Bronchial epithelial cell (primary cell): ENCODE data around the gene HCN2. TPM values are rescaled to one million over a fixed set of nuclear protein-coding genes. Genes with fewer than 3 reads are reported as not detected.

Experiments
- DNase-seq: peaks from one replicate; pipeline ENCODE4 v3.0.0-alpha.2; 2010; ENCODE audit warnings: low read depth
- FAIRE-seq: peaks from 2 replicates; lab custom pipeline; 2011; peaks lifted over from hg19 to GRCh38; lab: Jason Lieb, UNC
- H3K27me3 ChIP-seq: 2 replicates; pipeline ENCODE4 v1.5.1; 2011; ENCODE audit warnings: low read length; ENCODE audit not compliant: control insufficient read depth, insufficient read depth
- H3K36me3 ChIP-seq: 2 replicates; pipeline ENCODE4 v1.5.1; 2011; ENCODE audit warnings: low read length; ENCODE audit not compliant: control insufficient read depth, insufficient read depth
- H3K4me3 ChIP-seq: 2 replicates; pipeline ENCODE4 v1.5.1; 2011; ENCODE audit warnings: mild to moderate bottlenecking, low read depth, low read length, control low read depth
- total RNA-seq: library from RNA; depleted of rRNA; stranded (reverse); fragments of >200 nt; gene quantifications from 2 replicates; pipeline ENCODE4 v1.2.1, GENCODE V29; 2014
- TF ChIP-seq, protein P1 (sequence below): IDR thresholded peaks from 2 replicates; pipeline ENCODE4 v1.5.1; 2011; ENCODE audit warnings: mild to moderate bottlenecking, moderate library complexity, low read length, control low read depth, inconsistent platforms; ENCODE audit not compliant: insufficient read depth, severe bottlenecking

The HCN2 gene
- total RNA-seq, 1 donor from 2014 or later = under 0.01 TPM

GRCh38 chr19:642767-643727, 53.4 kb downstream of the HCN2 start:
- H3K27me3 ChIP-seq = no peaks in the 10 kb centered on the region
- H3K4me3 ChIP-seq = no peak overlapping the region
- TF ChIP-seq, protein P1, sequence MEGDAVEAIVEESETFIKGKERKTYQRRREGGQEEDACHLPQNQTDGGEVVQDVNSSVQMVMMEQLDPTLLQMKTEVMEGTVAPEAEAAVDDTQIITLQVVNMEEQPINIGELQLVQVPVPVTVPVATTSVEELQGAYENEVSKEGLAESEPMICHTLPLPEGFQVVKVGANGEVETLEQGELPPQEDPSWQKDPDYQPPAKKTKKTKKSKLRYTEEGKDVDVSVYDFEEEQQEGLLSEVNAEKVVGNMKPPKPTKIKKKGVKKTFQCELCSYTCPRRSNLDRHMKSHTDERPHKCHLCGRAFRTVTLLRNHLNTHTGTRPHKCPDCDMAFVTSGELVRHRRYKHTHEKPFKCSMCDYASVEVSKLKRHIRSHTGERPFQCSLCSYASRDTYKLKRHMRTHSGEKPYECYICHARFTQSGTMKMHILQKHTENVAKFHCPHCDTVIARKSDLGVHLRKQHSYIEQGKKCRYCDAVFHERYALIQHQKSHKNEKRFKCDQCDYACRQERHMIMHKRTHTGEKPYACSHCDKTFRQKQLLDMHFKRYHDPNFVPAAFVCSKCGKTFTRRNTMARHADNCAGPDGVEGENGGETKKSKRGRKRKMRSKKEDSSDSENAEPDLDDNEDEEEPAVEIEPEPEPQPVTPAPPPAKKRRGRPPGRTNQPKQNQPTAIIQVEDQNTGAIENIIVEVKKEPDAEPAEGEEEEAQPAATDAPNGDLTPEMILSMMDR = no peak
- H3K36me3 ChIP-seq = peaks cover 8% of the 10 kb centered on the region
- FAIRE-seq (no peak), DNase-seq (no peak)

DNA sequence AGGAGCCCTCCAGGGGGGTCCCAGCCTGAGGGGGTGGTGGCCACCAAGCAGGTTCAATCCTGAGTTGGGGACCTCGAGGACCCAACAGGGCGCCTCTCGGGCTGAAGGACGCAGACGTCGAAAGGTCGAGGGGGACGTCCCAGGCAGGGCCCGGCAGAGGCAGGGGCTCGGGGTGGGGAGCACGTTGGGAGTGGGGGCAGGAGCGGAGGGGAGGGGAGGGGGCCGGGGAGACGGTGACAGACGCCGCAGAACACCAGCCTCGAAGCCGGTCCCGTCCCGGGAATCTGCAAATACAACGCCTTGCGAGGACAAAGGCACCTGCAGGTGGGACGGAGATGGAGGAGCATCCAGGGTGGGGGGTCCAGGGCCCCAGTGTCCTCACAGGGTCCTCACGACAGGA, 54.1 kb downstream of the HCN2 start:
- FAIRE-seq (no peak), DNase-seq (no peak)
- H3K36me3 ChIP-seq = peaks cover 10% of the 10 kb centered on the region
- H3K4me3 ChIP-seq = no peak overlapping the region
- TF ChIP-seq, protein P1 = no peak
- H3K27me3 ChIP-seq = no peaks in the 10 kb centered on the region

DNA sequence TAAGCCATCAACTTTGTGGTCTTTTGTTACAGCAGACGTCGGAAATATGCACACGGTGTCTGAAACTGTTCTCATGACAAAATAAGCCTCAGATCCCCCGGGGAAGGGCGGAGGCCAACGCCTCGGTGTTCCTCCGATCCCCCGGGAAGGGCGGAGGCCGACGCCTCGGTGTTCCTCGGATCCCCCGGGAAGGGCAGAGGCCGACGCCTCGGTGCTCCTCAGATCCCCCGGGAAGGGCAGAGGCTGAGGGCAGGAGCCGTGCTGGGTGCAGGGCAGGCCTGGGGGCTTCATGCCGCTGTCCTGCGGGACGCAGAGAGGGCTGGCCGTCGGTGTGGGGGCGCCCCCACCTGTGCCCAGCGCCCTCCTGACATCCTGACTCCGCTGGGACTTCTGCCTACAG, 54.7 kb downstream of the HCN2 start:
- Histone ChIP-seq H3K4me3 (no peak overlapping the region), H3K36me3 (peaks cover 12% of the 10 kb centered on the region), H3K27me3 (no peaks in the 10 kb centered on the region)
- no peak for FAIRE-seq
- TF ChIP-seq, protein P1 = no peak
- no peak for DNase-seq

- TF ChIP-seq, protein P1 = no peak
- H3K27me3 ChIP-seq = no peaks in the 10 kb centered on the region
- DNase-seq (no peak), FAIRE-seq (no peak)
- H3K36me3 ChIP-seq = peaks cover 14% of the 10 kb centered on the region
- H3K4me3 ChIP-seq = no peak overlapping the region
Measured at GRCh38 chr19:644789-645188, 55.1 kb downstream of the HCN2 start.

DNA sequence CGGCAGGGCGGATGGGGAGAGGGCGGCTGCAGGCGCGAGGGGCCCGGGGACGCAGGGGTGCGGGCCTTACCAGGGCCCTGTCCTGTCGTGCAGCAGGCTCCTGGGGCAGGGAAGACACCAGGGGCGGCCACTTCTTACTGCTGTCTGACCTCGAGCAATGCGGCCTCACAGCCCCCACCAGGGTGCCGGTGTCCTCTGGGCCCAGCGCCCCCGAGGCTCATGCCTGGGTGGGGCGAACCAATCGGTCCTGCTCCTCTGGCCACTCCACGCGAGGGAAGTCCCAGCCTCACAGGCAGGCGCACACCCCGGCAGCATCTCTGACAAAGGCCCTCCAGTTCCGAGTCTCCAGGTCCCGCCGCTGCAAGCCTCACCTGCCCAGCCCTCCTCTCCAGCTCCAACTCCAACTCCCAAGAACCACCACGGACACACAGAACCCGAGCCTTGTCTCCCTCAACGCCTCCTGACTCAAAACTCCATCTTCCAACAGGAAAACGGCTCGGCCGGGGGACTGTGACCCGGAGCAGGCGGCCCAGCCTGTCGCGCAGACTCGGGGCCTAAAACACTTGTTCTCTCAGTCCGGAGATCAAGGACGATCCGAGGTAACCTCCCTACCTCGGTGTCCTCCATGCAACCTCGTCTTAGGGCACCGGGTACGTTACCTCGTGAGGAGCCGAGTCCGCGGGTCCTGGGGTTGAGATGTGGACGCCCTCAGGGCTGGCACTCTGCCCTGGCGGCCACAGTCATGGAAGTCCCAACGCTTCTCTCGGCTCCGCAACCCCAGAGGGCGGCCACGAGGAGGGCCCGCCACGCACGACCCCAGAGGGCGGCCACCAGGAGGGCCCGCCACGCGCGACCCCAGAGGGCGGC, 56.5 kb downstream of the HCN2 start:
- FAIRE-seq (no peak), DNase-seq (no peak)
- Histone ChIP-seq H3K36me3 (peaks cover 17% of the 10 kb centered on the region), H3K4me3 (no peak overlapping the region), H3K27me3 (no peaks in the 10 kb centered on the region)
- TF ChIP-seq, protein P1 = no peak
